GM10266 (cell line): ENCODE results near the gene SLC25A21.

ENCODE experiments used
- DNase-seq: peaks from one replicate; pipeline ENCODE4 v3.0.0; 2012; ENCODE audit errors: extremely low spot score
- CTCF ChIP-seq: IDR thresholded peaks from 2 replicates; pipeline ENCODE4 v1.5.1; 2012; ENCODE audit warnings: mild to moderate bottlenecking, low read depth; ENCODE audit not compliant: control insufficient read depth, insufficient read depth; ENCODE audit errors: missing control alignments

Gene SLC25A21

GRCh38 chr14:37032863-37033262 is 139.5 kb downstream of the SLC25A21 start:
- no peak for TF ChIP-seq CTCF

GRCh38 chr14:37027188-37027824 is 145.1 kb downstream of the SLC25A21 start:
- no peak for TF ChIP-seq CTCF
- no peak for DNase-seq

More at GRCh38 chr14:37032863-37033262, 139.5 kb downstream of the SLC25A21 start:
- DNase-seq = no peak

GRCh38 chr14:37023875-37024565 is 148.4 kb downstream of the SLC25A21 start:
- TF ChIP-seq CTCF = no peak
- DNase-seq = no peak

- no peak for DNase-seq
- no peak for TF ChIP-seq CTCF
Measured at GRCh38 chr14:37021390-37021789, 151.0 kb downstream of the SLC25A21 start.

- DNase-seq = no peak
- no peak for TF ChIP-seq CTCF
Measured at GRCh38 chr14:37019488-37019887, 152.9 kb downstream of the SLC25A21 start.

GRCh38 chr14:37018571-37019240 is 153.7 kb downstream of the SLC25A21 start:
- TF ChIP-seq CTCF = no peak
- no peak for DNase-seq

- no peak for DNase-seq
- TF ChIP-seq CTCF = no peak
Measured at GRCh38 chr14:37013078-37013477, 159.3 kb downstream of the SLC25A21 start.
